GM18502 (cell line): ENCODE data around the gene RBBP8NL.

Experiments used
- ATAC-seq: cut with Tn5 transposase; IDR thresholded peaks from one replicate; pipeline ENCODE4 v1.9.1; 2021; ENCODE audit warnings: mild to moderate bottlenecking; ENCODE audit not compliant: unreplicated experiment, poor library complexity

RBBP8NL gene

DNA sequence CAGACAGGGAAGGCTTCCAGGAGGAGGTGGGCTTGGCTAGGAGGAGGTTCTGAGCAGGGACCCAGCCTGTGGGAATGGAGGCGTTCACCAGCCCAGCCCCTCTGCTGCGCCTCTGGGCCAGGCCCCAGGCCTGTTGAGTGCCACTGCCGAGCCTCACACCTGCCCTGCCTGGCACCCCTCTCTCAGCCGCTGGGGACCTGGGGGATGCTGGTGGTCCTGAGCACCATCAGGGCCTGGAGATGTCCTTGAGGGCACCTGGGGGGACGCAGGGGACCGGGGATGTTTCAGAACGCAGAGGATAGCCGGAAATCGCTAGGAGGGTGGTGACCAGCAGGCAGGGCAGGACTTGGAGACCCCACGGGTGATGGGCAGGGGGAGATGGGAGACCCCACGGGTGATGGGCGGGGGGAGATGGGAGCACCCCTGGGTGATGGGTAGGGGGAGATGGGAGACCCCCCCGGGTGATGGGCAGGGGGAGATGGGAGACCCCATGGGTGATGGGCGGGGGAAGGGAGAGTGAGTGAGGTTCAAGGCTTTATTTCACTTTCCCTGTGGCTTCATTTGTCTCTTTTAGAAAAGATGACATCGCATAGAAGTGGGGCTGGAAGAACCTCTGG lies 35.7 kb upstream of the RBBP8NL start:
- no peak for ATAC-seq

DNA sequence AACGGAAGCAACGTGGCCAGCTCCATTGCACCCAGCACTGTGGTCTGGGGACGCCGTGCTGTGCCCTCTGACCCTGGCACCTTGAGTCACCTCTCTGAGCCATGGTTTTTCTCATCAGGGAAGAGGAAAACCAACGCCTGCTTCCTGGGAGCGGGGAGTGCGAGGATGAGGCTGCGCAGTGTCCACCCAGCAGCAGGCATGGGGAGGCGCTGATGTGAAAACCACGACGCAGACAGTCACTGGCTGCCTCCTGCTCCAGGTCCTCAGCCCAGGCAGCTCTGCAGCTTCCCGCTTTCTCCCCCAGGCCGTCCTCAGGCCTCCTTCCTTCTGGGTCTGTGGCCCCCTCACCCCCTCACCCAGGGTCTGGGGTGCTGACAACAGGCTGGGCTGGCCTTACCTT lies 34.5 kb upstream of the RBBP8NL start:
- no peak for ATAC-seq

DNA sequence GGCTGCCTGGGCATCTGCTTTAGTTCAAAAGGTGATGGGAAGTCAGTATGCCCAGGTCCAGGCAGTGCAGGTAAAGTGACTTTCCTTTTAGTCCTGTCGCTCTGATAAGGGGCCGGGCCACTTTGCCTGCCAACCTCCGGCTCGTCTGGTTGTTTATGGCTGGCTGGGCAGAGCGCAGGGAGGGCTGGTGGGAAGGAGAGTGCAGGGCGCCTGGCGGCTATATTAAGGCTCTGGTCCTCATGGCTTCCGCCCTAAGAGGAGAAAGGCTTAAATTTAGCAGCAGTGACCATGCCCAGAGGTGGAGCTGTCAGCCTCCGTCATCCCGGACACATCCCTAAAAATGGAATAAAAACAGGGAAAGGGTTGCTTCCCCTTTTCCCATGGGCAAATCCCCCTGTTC lies 33.8 kb upstream of the RBBP8NL start:
- ATAC-seq, result no peak

DNA sequence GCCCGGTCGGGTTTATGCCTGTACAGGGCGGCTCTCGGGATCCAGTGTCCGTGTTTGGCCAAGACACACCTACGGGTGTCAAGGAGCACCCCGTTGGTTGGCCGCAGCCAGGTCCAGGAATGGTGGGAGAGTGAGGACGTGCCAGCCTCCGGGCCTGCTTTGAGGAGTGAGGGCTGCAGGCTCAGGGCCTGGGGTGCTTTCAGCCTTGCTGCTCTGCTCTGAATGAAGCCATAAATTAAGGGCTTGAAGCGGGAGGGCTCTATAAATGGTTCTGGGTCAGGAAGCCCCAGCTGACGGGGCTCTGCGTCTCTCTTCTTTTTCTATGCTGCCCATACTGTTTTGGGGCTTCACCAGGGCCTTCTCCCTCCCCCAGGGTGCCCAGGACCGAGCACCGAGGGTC lies 33.3 kb upstream of the RBBP8NL start:
- ATAC-seq, result no peak

DNA sequence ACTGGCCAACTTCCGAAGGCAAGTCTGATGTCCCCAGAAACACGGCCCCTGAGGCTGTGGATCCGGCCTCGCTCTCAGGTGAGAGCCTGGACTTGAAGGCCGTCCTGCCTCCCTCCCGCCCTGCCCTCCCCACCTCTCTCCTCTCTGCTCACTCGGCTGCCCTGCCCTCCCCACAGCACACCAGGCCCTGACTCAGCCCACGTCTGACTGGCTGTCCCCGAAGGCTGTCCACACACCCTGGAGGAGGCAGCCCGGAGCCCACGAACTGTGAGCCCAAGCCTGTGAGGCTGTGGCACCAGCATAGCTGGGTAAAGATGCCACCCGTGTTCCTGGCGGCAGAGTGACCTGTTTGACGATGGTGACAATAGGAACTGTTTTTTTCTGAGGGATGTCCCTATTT lies 32.1 kb upstream of the RBBP8NL start:
- no peak for ATAC-seq

DNA sequence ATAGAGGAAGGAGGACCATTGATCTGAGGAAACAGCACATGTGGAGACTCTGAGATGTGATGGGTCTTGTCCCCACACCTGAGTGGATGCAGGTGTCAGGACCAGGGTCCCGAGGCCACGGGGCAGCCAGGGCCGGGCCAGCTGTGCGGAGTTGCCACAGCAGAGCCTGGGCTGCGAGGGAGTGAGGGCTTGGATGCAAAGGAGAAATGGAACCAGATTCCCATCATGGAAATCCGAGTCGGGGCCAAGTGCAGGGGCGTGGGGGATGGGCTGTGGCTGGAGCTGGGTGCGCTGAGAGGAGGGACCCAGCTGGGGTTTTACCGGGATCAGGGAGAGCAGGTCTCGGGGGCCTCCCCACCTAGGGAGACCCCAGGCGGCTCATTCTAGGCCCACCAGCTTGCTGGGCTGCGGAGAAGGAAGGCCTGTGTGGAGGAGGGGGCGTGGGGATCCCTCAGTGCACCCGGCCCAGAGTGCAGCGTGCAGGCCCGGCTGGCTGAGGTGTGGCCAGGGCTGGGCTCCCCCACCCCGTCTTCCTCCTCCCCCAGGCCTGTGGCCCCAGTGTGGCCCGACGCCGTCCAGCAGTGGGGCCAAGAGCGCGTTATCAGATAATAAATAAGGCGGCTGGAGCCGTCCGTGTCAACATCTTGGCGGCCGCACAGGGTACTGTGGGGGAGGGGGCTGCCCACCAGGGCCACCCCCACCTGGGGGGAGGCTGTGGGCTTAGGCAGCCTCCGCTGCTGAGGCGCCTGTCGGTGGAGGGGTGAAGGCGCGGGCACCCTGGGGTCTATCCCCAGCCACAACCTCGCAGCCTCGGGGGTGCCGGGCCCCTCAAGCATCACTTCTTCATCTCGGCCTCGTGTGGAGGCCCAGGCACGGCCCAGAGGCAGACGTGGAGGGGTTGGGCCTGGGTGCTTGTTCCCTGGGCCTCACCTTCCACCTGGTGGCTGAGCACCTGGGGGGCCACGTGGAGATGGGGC lies 31.2 kb upstream of the RBBP8NL start:
- no peak for ATAC-seq

DNA sequence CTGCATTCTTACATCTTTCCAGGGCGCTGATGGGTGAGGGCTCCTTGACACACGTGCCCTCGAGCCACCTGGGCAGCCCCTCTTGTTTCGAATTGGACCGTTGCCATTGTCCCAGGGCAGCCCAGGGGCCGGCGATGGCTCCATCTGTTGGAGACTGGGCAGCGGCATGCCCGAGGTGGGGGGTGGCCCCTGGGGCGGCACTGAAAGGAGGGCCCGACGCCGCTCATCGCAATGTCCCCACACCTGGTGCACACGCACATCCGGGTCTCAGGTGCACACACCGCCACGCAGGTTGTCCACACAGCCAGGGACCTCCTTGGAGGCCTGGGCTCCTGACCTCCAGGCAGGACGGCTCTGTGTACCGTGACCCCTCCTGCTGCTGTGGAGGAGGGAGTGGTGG lies 30.5 kb upstream of the RBBP8NL start:
- no peak for ATAC-seq

DNA sequence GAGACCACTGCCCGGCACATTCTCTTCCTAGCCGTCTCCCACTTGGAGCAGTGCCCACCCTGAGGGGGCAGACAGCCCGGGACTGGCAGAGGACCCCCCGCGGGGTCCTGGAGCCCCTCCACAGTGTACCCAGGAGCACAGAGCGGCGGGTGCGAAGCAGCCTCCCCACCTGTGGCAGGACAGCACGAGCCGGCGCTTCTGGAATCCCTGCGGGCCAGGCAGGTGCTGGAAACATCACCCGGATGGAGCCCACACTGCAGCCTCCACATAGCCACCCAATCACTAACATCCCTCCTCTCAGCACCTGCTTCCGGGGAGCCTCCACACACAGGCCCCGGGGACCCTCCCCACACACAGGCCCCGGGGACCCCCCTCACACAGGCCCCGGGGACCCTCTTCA lies 29.8 kb upstream of the RBBP8NL start:
- ATAC-seq, result no peak

DNA sequence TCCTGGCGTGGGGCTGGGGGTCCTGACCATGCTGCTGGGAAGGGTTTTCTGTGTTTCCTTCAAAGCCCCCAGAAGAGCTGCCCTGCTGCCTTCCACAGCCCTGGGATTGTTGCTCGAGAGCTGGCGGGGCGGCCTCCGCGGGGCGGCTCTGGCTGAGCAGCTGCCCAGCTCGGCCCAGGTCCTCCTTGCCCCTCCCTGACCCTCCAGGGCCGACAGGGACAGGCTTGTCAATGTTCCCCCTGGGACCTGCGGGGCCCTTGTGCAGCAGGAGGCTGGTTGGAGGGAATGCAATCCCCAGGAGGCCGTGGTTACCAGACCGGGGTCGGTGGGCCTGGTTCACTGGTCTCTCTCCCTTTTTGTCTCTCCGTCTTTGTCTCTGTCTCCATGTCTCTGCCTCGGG lies 28.6 kb upstream of the RBBP8NL start:
- ATAC-seq, result no peak

DNA sequence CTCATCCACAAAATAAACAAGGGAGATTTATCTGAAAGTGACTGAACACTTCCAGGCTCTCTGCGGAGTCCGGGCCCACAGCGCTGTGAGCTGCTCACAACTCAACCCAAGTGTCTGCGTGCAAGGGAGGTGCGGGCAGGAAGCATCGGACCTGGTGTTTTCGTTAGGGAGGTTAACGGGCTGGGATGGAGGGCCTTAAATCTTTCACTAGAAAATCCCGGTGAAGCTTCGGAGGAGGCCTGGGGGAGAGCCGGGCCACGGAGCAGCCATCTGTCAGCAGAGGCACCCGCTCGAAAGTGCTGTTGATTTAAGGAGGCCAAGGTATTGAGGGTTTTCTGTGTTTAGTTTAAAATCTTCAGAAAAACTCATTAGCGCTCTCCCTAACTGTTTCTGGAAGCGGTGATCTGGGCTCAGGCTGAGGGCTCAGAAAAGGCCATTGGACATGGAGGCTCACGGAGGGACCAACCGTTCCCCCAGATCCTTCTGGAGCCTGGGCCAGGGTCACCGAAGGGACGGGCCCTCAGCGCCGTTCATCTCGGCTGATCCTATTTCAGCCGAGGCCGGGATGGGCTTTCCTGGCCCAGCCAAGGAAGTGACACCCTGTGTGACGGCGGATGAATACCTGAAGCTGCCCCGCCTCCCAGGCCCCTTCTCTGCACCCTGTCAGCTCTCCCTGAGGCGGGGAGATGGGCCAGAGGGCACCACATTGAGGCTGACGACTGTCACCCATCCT lies 27.7 kb upstream of the RBBP8NL start:
- ATAC-seq, result no peak

DNA sequence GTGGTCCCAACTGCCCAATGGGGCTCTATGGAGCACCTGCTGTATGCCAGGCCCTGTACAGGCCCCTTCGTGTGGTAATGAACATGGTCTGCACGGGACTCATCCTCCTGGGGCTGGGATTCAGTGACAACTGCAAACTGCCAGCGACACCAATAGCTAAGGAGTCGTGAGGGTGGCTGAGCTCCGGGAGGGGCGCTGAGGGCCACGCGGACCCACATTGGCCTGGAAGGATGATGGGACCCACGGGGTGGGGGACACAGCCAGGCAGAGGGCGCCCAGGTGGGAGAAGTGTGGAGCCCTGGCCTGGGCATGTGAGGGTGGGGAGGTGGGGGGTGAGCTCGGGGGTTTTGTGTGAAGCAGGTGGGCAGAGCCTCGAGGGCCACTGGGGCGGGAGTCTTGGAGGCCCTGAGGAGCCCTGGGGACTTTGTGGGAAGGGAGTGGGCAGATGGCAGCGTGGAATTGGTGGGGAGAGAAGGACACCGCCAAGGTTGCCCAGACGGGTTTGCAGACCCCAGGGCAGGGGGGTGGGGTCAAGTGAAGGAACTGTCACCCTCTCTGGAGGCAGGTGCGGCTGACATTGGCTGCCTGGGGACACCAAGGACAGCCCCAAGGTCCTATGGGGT lies 26.0 kb upstream of the RBBP8NL start:
- no peak for ATAC-seq

DNA sequence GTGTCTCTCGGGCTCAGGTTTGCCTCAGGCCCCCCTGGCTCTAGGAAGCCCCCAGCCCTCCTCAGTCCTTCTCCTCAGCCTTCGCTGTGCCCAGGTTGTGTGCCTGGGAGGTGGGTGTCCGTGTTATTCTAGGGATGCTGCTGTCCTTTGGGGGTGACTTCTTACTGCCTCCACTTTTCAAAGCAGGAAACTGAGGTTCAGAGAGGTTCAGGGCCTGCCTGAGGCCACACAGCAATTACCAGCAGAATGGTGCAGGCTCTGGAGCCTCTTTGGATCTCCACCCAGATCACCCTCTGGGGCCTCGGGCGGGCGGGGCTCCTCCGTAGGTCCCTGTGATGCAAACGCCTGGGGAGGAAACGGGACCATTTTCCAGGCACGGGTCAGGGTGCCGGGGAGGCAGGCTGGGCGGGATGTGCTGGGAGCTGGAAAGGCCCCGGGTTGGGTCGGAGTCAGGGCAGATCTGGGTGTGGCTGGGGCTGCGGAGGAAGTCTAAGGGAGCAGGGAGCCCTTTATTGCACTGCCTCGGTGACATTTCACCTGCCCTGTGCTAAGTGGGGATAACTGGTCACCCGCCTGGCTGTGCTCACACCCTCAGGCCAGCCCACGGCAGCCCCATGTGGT lies 25.2 kb upstream of the RBBP8NL start:
- no peak for ATAC-seq

DNA sequence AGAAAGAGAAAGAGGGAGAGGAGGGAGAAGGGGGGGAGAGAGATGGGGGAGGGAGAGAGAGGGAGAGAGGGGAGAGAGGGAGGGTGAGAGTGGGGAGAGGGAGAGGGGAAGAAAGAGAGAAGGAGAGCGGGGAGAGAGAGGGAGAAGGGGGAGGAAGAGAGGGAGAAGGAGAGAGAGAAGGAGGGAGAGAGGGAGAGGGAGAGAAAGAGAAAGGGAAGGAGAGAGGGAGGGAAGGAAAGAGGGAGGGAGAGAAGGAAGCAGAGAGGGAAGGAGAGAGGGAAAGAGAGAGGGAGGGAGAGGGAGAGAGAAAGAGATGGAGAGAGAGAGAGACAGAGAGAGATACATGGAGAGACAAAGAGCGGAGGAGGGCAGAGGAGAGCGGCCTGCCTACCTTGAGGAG lies 24.6 kb upstream of the RBBP8NL start:
- no peak for ATAC-seq

DNA sequence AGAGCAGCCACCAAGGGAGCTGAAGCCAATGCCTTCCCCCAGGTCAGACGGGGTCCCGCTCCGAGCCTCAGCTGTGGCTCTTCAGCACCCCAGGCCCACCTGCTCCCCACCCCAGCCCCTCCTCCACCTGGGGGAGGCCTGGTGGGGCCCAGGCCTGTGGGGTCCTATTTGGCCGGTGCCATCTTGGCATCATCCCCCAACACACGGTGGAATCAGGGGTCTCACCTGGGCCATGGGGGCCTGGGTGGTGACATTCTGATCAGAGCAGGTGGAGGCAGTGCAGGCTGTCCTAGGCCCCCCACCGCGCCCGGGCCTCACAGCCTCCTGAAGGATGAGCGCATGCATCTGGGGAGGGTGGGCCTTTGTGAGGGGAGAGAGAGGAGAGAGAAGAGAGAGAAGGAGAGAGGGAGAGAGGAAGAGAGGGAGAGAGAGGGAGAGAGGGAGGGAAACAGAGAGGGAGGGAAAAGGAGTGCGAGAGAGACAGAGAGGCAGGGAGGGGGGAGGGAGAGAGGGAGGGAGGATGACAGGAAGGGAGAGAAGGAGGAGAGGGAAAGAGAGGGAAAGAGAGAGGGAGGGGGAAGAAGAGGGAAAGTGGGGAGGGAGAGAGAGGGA lies 23.9 kb upstream of the RBBP8NL start:
- no peak for ATAC-seq

DNA sequence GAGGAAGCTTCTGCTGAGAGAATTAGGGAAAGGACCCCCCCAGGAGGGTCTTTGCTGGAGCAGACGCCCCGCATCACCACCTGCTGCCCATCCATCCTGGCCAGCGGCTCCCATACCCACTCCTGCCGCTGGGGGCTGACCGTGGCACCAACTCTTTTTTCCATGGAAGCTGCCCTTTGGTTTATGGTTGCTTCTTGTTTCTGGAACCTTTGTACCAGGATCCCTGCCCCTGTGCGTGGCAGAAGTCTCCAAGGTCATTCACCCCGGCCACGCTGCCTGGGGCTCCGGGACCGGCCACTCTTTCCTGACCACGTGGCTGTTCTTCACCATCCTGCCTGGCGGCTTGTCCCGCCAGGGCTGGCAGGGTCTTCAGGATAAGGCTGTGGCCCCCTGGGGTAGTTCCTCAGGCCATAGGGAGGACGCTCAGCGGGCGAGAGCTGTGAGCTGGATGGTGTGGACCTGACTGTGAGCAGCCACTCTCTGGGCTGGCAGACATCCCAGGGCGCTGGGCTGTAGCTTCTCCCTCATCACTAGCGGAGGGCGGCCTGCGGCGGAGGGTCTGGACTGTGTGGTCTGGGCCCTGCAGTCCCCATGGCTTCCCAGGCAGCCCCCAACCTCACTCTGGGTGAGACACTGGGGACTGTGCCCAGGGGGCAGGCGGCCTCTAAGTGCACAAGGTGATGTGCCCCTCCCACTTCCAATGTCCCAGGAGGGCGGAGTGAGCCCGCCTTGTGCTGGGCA lies 22.8 kb upstream of the RBBP8NL start:
- ATAC-seq, result no peak

DNA sequence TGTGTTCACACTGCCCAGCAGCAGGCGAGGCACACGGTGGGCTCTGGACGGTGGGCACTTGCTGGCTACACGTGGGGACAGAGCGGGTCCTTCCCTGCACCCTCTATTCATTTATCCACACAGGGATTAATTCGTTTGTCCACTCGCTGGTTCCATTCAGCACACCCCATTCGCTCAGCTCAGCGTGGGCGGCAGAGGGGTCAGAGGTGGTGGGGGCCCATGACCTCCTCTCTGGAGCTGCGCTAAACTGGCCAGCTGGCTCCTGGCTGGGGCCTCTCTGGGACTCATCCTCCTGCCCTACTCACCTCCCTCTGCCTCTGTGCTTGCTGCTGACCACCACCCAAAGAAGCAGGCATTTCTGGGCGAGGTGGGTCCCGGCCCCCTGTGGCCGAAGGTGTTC lies 21.4 kb upstream of the RBBP8NL start:
- ATAC-seq, result no peak

DNA sequence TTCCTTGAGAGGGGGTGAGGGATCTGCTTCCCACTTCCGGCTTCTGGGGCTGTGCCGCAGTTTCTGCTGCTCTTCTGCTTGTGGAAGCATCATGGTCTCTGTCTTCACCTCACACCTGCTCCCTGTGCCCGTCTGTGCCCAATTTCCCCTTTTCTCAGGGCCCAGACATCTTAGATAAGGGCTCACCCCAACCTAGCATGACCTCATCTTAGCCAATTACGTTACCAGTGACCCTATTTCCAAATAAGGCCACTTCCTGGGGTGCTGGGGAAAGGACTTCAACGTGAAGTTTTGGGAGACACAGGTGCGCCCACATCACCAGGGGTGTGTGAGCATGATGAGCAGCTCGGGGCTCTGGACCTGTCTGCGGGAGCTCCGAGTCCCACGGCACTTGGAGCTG lies 20.7 kb upstream of the RBBP8NL start:
- no peak for ATAC-seq

DNA sequence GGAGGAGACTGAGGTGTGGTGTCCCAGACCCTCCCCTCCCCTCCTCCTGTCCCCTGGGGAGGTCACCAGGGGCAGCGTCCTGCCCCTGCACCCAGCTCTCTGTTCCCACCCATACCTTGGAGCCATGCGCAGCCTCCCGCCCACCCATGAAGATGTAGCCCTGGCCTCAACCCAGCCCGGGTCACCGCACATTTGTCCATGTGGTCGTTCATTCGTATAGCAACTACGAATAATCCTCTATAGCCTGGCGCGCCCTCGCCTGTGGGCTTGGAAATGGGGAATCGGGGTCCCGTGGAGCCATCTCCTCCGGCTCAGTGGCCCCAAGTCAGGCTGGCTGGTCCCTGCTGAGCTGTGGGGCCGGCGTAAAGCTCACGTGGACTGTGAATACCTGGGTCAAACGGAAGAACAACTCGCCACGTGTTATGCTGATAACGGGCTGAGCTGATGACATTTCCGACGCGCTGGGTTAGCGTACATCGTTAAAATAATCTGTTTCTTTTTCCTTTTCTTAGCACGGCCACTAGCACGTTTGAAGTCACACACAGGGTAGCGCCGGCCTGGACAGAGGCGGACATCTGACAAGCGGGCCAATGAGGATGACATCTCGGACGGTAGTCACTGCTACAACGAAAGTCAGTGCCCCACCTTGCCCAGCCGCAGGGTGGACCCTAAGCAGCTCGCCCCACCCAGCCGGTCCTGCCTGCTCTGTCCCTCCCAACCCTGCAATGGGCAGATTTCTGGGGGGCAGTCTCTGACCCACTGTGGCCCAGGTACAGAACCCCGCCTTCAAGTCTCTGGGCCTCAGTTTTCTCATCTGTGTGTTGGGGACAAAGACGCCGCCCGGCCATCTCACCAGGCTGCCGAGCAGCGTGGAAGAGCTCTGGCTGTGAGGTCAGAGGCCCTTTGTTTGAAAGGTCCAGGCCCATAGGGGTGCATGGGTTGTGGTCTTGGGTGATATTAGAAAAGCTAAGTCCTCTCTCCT lies 19.8 kb upstream of the RBBP8NL start:
- no peak for ATAC-seq
